CD14-positive monocyte (primary cell): ENCODE data around the gene ATOH8. TPM values are rescaled to one million over a fixed set of nuclear protein-coding genes. Genes with fewer than 3 reads are reported as not detected.

Source experiments
- DNase-seq, 3 donors: peaks; one replicate each; pipeline ENCODE4 v3.0.0-alpha.2; 2011 to 2022
- H2AFZ ChIP-seq: 2 replicates; pipeline ENCODE4 v1.6.0; 2012; ENCODE audit warnings: mild to moderate bottlenecking, low read depth, low read length, inconsistent platforms; ENCODE audit not compliant: insufficient read depth, poor library complexity, severe bottlenecking
- H3K27ac ChIP-seq, 2 donors: 1 replicate in 1 of 2; 2 replicates in 1 of 2; pipeline ENCODE4 v1.5.1; 2012 to 2013; ENCODE audit warnings: low read length in 2 of 2, control low read depth in 1 of 2, inconsistent platforms in 1 of 2, low read depth in 1 of 2, mild to moderate bottlenecking in 1 of 2
- H3K27me3 ChIP-seq, 2 donors: one replicate each; pipeline versions ENCODE4 v1.6.0 to v1.6.1; 2011 to 2013; ENCODE audit warnings: low read length in 2 of 2; ENCODE audit not compliant: control insufficient read depth in 2 of 2, insufficient read depth in 2 of 2
- H3K36me3 ChIP-seq, 2 donors: replicated peaks in 1 of 2; 1 replicate in 1 of 2; 2 replicates in 1 of 2; pipeline versions ENCODE4 v1.5.1 to v1.6.1; 2012 to 2013; ENCODE audit warnings: low read length in 2 of 2, control low read depth in 1 of 2, inconsistent platforms in 1 of 2, mild to moderate bottlenecking in 1 of 2; ENCODE audit not compliant: insufficient read depth in 2 of 2, control insufficient read depth in 1 of 2
- H3K4me1 ChIP-seq, 2 donors: 1 replicate in 1 of 2; 2 replicates in 1 of 2; pipeline versions ENCODE4 v1.5.1 to v1.6.1; 2012 to 2013; ENCODE audit warnings: low read length in 2 of 2, control low read depth in 1 of 2, inconsistent platforms in 1 of 2, mild to moderate bottlenecking in 1 of 2, moderate library complexity in 1 of 2; ENCODE audit not compliant: insufficient read depth in 2 of 2, control insufficient read depth in 1 of 2
- H3K4me2 ChIP-seq: replicated peaks from 2 replicates; pipeline ENCODE3; 2012; ENCODE audit warnings: low read length, moderate library complexity, mild to moderate bottlenecking; ENCODE audit not compliant: poor library complexity, severe bottlenecking; ENCODE audit errors: extremely low read depth
- H3K4me3 ChIP-seq, 3 experiments: fragments of 200-600 bp in 1 of 3; sonication (generic) in 1 of 3; replicated peaks in 1 of 3; 1 replicate in 2 of 3; 2 replicates in 1 of 3; pipeline ENCODE4 v1.5.1; 2011 to 2013; ENCODE audit warnings: low read length in 3 of 3, mild to moderate bottlenecking in 3 of 3, control low read depth in 2 of 3, low read depth in 2 of 3, inconsistent platforms in 1 of 3, moderate library complexity in 1 of 3
- H3K79me2 ChIP-seq: 2 replicates; pipeline ENCODE4 v1.6.0; 2012; ENCODE audit warnings: mild to moderate bottlenecking, control low read depth, inconsistent platforms, low read length, moderate library complexity; ENCODE audit not compliant: insufficient read depth
- H3K9ac ChIP-seq: 2 replicates; pipeline ENCODE4 v1.6.0; 2017; ENCODE audit warnings: low read length, mild to moderate bottlenecking; ENCODE audit not compliant: insufficient read depth, poor library complexity, severe bottlenecking
- H3K9me3 ChIP-seq, 2 donors: replicated peaks in 1 of 2; 1 replicate in 1 of 2; 2 replicates in 1 of 2; pipeline versions ENCODE4 v1.5.1 to v1.6.1; 2012 to 2013; ENCODE audit warnings: low read length in 2 of 2, control low read depth in 1 of 2; ENCODE audit not compliant: control insufficient read depth in 1 of 2, insufficient read depth in 1 of 2
- H4K20me1 ChIP-seq: 2 replicates; pipeline ENCODE4 v1.6.0; 2012; ENCODE audit warnings: mild to moderate bottlenecking, low read length, control low read depth, moderate library complexity; ENCODE audit not compliant: insufficient read depth
- H3K27ac Mint-ChIP-seq, 7 donors: one replicate each; pipeline ENCODE4 v1.8.0; 2020; ENCODE audit warnings: mild to moderate bottlenecking in 7 of 7, mixed read lengths in 7 of 7, moderate library complexity in 6 of 7, inconsistent platforms in 2 of 7
- H3K27me3 Mint-ChIP-seq, 3 donors: one replicate each; pipeline ENCODE4 v1.8.0; 2021 to 2022; ENCODE audit warnings: low read depth in 3 of 3, mild to moderate bottlenecking in 3 of 3, mixed read lengths in 3 of 3, moderate library complexity in 3 of 3, inconsistent platforms in 1 of 3
- H3K36me3 Mint-ChIP-seq, 2 donors: one replicate each; pipeline ENCODE4 v1.8.0; 2020; ENCODE audit warnings: mixed read lengths in 2 of 2, inconsistent platforms in 1 of 2, mild to moderate bottlenecking in 1 of 2
- H3K4me1 Mint-ChIP-seq: one replicate; pipeline ENCODE4 v1.8.0; 2020; ENCODE audit warnings: mild to moderate bottlenecking, mixed read lengths
- H3K4me3 Mint-ChIP-seq, 2 donors: one replicate each; pipeline ENCODE4 v1.8.0; 2020; ENCODE audit warnings: mild to moderate bottlenecking in 2 of 2, mixed read lengths in 2 of 2, moderate library complexity in 1 of 2
- H3K9me3 Mint-ChIP-seq, 7 donors: one replicate each; pipeline ENCODE4 v1.8.0; 2020 to 2022; ENCODE audit warnings: mixed read lengths in 7 of 7, mild to moderate bottlenecking in 6 of 7, moderate library complexity in 6 of 7, inconsistent platforms in 2 of 7
- WGBS: methylation state at CpG from one replicate; pipeline ENCODE4 v1.1.5; 2013; ENCODE audit warnings: missing lambda C conversion rate; ENCODE audit not compliant: insufficient coverage; 5-methylcytosine and 5-hydroxymethylcytosine counted together
- intact Hi-C, 2 donors: fragments of 100-400 bp; cut with micrococcal nuclease; formaldehyde crosslinking; loops; one replicate each; pipeline versions ENCODE4 v1.15.0 to v1.15.1; 2023
- polyA plus RNA-seq, 3 donors: library from polyadenylated mRNA; depleted of rRNA in 1 of 3; unstranded in 2 of 3; stranded (reverse) in 1 of 3; fragments of 300-500 nt in 2 of 3; fragments of >200 nt in 1 of 3; fragmentation: Illumina TruSeq in 2 of 3; gene quantifications; 1 replicate in 2 of 3; 2 replicates in 1 of 3; pipeline ENCODE4 v1.2.3, GENCODE V29; 2012 to 2021
- TF ChIP-seq, protein P1 (sequence below): fragments of 200-600 bp; IDR thresholded peaks from one replicate; pipeline ENCODE4 v1.8.0; 2022; ENCODE audit warnings: antibody characterized with exemption, mild to moderate bottlenecking

ATOH8 gene
- polyA plus RNA-seq, 3 donors: 2.0 to 3.9 (median 2.1) TPM

DNA sequence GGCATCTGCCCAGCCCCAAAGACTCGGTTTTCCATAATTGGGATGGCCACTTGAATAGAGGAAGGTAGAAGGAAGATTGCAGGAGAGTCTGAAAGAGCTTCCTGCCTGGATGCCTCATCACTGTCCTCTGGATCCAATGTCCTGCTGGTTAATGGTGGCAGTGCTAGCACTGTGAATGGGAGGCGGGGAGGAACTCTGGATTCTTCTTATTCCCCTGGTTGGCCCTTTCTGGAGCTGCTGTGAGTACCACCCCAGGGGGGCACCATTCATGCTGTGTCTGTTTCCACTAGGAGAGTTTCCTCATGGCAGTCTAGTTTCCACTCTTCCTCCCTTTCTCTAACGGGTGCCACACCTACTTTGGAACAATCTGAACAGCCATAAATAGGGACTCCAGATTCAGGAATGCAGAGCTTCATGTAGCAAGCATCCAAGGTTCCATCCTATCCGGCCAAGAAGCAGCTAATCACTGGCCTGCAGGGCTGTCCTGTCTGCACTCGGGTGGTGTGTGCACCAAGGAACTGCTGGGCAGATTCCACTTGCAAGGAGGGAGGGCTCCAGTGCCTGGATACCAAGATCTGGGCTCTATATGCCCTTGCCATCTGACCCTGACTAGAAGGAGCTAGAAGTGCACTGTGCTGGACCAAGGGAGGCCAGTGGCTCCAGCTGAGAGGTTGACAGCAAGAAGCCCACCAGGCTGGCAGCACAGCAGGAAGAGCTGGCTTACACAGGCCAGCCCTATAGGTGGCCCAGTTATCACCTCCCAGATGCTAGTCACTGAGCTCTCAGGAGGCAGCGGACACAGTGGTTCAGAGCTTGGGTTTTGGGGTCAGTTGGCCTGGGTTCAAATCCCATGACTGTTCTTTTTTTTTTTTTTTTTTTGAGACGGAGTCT lies 4.6 kb upstream of the ATOH8 start:
- peaks cover 0 to 3% of the 10 kb centered on the region in 2 donors for H3K36me3 Mint-ChIP-seq
- H3K27me3 ChIP-seq: peaks cover 20 to 34% of the 10 kb centered on the region in 2 donors
- no peak overlapping the region for H3K9ac ChIP-seq
- WGBS: 76% methylated on average over 5 of the region's 7 CpGs
- H3K27ac Mint-ChIP-seq: peak overlapping the region in 1 of 7 donors; percentile 38
- H3K4me1 Mint-ChIP-seq: peaks cover 49% of the 10 kb centered on the region
- peaks cover 0 to 14% (median 1%) of the 10 kb centered on the region in 7 donors for H3K9me3 Mint-ChIP-seq
- no peak overlapping the region for H3K27ac ChIP-seq
- no peaks in the 10 kb centered on the region for H4K20me1 ChIP-seq
- intact Hi-C loops: no loop called here
- peaks cover 0 to 6% of the 10 kb centered on the region in 2 donors for H3K9me3 ChIP-seq
- TF ChIP-seq, protein P1, sequence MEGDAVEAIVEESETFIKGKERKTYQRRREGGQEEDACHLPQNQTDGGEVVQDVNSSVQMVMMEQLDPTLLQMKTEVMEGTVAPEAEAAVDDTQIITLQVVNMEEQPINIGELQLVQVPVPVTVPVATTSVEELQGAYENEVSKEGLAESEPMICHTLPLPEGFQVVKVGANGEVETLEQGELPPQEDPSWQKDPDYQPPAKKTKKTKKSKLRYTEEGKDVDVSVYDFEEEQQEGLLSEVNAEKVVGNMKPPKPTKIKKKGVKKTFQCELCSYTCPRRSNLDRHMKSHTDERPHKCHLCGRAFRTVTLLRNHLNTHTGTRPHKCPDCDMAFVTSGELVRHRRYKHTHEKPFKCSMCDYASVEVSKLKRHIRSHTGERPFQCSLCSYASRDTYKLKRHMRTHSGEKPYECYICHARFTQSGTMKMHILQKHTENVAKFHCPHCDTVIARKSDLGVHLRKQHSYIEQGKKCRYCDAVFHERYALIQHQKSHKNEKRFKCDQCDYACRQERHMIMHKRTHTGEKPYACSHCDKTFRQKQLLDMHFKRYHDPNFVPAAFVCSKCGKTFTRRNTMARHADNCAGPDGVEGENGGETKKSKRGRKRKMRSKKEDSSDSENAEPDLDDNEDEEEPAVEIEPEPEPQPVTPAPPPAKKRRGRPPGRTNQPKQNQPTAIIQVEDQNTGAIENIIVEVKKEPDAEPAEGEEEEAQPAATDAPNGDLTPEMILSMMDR: no peak
- DNase-seq: no peak
- H3K36me3 ChIP-seq: no peaks in the 10 kb centered on the region
- H3K4me3 Mint-ChIP-seq: no peak overlapping the region
- peak overlapping the region; percentile 49 for H3K4me2 ChIP-seq
- H3K79me2 ChIP-seq: no peaks in the 10 kb centered on the region
- peaks cover 31 to 53% (median 52%) of the 10 kb centered on the region in 3 donors for H3K27me3 Mint-ChIP-seq
- H3K4me3 ChIP-seq: peak overlapping the region in 1 of 3 experiments; percentile 45
- H2AFZ ChIP-seq: no peak overlapping the region
- peaks cover 39 to 56% of the 10 kb centered on the region in 2 donors for H3K4me1 ChIP-seq

DNA sequence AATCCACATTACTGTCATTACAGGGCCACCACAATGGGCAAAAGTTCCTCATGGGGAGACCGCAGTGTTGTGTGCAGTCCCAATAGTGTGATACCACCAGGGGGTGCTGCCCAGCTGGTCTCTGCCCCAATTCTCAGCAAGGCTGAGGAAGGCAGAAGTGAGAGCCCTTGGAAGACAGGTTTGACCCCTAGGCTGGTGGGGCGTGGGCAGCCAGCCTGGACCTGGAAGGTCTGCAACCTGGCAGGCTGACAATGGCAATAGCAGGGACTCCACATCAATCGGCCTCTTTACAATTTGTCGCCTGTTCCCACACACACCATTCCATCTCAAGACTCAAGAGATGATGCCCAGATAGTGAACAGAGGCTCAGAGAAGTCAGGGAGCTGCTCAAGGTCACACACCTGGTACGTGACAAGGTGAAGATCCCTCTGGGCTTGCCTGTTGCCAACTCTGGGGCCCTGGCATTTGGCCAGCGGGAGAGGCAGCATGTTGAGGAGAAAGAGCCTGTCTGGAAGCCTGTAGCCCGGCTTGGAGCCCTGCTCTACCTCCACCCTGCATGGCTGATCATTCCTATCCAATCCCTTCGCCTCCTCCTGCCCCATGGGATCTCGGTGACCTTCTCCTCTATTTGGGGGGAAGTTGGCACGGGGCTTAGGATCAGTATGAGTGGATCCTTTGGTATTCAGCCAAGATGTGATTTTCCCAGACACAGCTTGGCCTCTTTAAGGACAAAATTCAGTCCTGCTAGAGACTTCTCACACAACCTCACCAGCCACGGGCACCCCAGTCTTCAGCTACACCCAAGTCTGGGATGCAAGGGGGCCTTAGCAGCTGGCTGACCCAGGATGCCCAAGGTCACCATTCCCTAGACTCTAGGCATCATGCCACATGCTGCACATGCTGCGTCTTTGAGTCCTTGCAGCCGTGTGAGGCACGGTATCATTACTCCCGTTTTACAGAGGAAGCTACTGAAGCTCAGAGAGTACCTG lies 2.9 kb upstream of the ATOH8 start:
- Mint-ChIP-seq H3K27me3 (peaks cover 45 to 62% (median 59%) of the 10 kb centered on the region in 3 donors), H3K9me3 (peaks cover 0 to 26% (median 2%) of the 10 kb centered on the region in 7 donors), H3K36me3 (peaks cover 2 to 8% of the 10 kb centered on the region in 2 donors), H3K27ac (peak overlapping the region in 2 of 7 donors; percentile 22 to 69), H3K4me1 (peaks cover 53% of the 10 kb centered on the region), H3K4me3 (peak overlapping the region; percentile 22 to 80)
- no peak overlapping the region for H3K27ac ChIP-seq
- H4K20me1 ChIP-seq: peaks cover 1% of the 10 kb centered on the region
- H3K36me3 ChIP-seq: no peaks in the 10 kb centered on the region
- no peaks in the 10 kb centered on the region for H3K79me2 ChIP-seq
- peaks cover 0 to 6% of the 10 kb centered on the region in 2 donors for H3K9me3 ChIP-seq
- no peak overlapping the region for H2AFZ ChIP-seq
- H3K27me3 ChIP-seq: peaks cover 33 to 47% of the 10 kb centered on the region in 2 donors
- peaks cover 42 to 61% of the 10 kb centered on the region in 2 donors for H3K4me1 ChIP-seq
- 43% methylated on average over 10 of the region's 15 CpGs for WGBS
- TF ChIP-seq, protein P1: peak; percentile 88
- no peak overlapping the region for H3K4me2 ChIP-seq
- DNase-seq: peak; percentile 76 to 79 (median 79)
- no peak overlapping the region for H3K4me3 ChIP-seq
- no peak overlapping the region for H3K9ac ChIP-seq
- intact Hi-C loops: loop anchor here (2.0 kb wide), 1 partner anchor 64 kb away; no protein-coding TSS in a partner anchor
